Psoas muscle (tissue), 8 donors: ENCODE data around the gene LIMK2. TPM values are rescaled to one million over a fixed set of nuclear protein-coding genes. Genes with fewer than 3 reads are reported as not detected.

ENCODE experiments used
- ATAC-seq, 4 donors: fragments of 200-7000 bp; cut with Tn5 transposase; one replicate each; pipeline ENCODE4 v1.9.1; 2020; ENCODE audit warnings: moderate library complexity in 3 of 4, mild to moderate bottlenecking in 2 of 4
- DNase-seq, 2 donors: peaks; one replicate each; pipeline ENCODE4 v3.0.0-alpha.2; 2020
- H3K27ac ChIP-seq: fragments of 200-600 bp; one replicate; pipeline ENCODE4 v1.8.0; 2022
- H3K27me3 ChIP-seq, 3 donors: fragments of 200-600 bp in 1 of 3; one replicate each; pipeline versions ENCODE4 v1.6.1 to v1.8.0; 2013 to 2022; ENCODE audit warnings: low read length in 2 of 3, mild to moderate bottlenecking in 2 of 3, moderate library complexity in 1 of 3; ENCODE audit not compliant: insufficient read depth in 3 of 3
- H3K36me3 ChIP-seq, 2 donors: fragments of 200-600 bp in 1 of 2; one replicate each; pipeline versions ENCODE4 v1.6.1 to v1.8.0; 2013 to 2022; ENCODE audit warnings: low read depth in 1 of 2, mild to moderate bottlenecking in 1 of 2, moderate library complexity in 1 of 2; ENCODE audit not compliant: insufficient read depth in 1 of 2
- H3K4me1 ChIP-seq: fragments of 200-600 bp; one replicate; pipeline ENCODE4 v1.8.0; 2022
- H3K4me3 ChIP-seq: fragments of 200-600 bp; one replicate; pipeline ENCODE4 v1.8.0; 2022; ENCODE audit warnings: mild to moderate bottlenecking
- H3K9me3 ChIP-seq: fragments of 200-600 bp; one replicate; pipeline ENCODE4 v1.8.0; 2022
- CTCF ChIP-seq: fragments of 200-600 bp; IDR thresholded peaks from one replicate; pipeline ENCODE4 v1.8.0; 2022; ENCODE audit warnings: antibody characterized with exemption
- WGBS, 3 donors: extraction: QIAGEN DNeasy Blood & Tissue Kit; methylation state at CpG; one replicate each; pipeline versions ENCODE4 v1.1.6 to v1.1.7; 2013; 5-methylcytosine and 5-hydroxymethylcytosine counted together
- intact Hi-C, 2 donors: fragments of 100-400 bp; cut with DNase I; formaldehyde crosslinking; loops; one replicate each; pipeline versions ENCODE4 v1.11.0 to v1.14.2; 2022
- polyA plus RNA-seq, 3 donors: library from polyadenylated mRNA; stranded (reverse); fragments of 200-250 nt; gene quantifications; one replicate each; pipeline ENCODE4 v1.2.3, GENCODE V29; 2013
- total RNA-seq, 4 donors: library from RNA; stranded (reverse); fragmentation: NEBNext Ultra II Directional in 2 of 4; extraction: Animal tissue kit (Norgen Biotek cat#: 25700) in 2 of 4; gene quantifications; one replicate each; pipeline versions ENCODE4 v1.2.1 to v1.2.4, GENCODE V29; 2021 to 2023
- donor health status: healthy with polysubstance abuse.
- donor health status: DM: no; HTN: no; CAD: no; lungs with moderate emphysema.
- donor health status: Bipolar disorder and iron deficiency.
- donor health status: healthy.
- donor health status: DM: yes; HTN: yes; CAD: no.
- donor health status: DM: no; HTN: no; CAD: no.
- donor health status: DM: no; HTN: no; CAD: no.
- donor health status: DM: yes; HTN: yes; CAD: no.

Gene LIMK2
- total and polyA plus RNA-seq, 7 donors = 4.0 to 73.5 (median 12.5) TPM

GRCh38 chr22:31272522-31273446, 60.7 kb downstream of the LIMK2 start:
- Histone ChIP-seq H3K4me3 (no peak overlapping the region), H3K36me3 (peaks cover 3 to 91% of the 10 kb centered on the region in 2 donors), H3K9me3 (no peaks in the 10 kb centered on the region), H3K27ac (no peak overlapping the region), H3K27me3 (no peaks in the 10 kb centered on the region), H3K4me1 (no peaks in the 10 kb centered on the region)
- DNase-seq (no peak), ATAC-seq (peak; percentile 61 to 90 (median 74))
- peak; percentile 71 for TF ChIP-seq CTCF
- intact Hi-C loops = loop anchor here (5.0 to 10.0 kb wide), 2 partner anchors 60 to 168 kb away; partner anchors contain the start of genes LIMK2 (in 2 of the 2) and SELENOM (in 1 of the 2)
- 70 to 72% (median 71%) methylated on average over 15 of the region's 15 CpGs for WGBS, 3 donors

DNA sequence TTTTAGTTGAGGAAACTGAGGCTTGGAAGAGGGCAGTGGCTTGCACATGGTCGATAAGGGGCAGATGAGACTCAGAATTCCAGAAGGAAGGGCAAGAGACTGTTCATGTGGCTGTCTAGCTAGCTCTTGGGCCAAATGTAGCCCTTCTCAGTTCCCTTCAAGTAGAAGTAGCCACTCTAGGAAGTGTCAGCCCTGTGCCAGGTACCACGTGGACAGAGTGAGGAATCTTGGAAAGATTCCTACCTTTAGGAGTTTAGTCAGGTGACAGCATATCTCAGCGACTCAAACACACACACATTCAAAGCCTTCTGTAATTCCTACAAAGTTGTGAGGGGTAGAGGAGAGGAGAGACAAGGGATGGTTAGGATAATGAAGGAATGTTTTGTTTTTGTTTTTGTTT, 61.9 kb downstream of the LIMK2 start:
- DNase-seq = no peak
- WGBS, 3 donors = 69 to 74% (median 70%) methylated on average over 3 of the region's 3 CpGs
- H3K27ac ChIP-seq = no peak overlapping the region
- H3K4me3 ChIP-seq = no peak overlapping the region
- peaks cover 0 to 91% of the 10 kb centered on the region in 2 donors for H3K36me3 ChIP-seq
- no peak for ATAC-seq
- no peak for TF ChIP-seq CTCF
- no peaks in the 10 kb centered on the region for H3K4me1 ChIP-seq
- intact Hi-C loops = loop anchor here (5.0 to 10.0 kb wide), 2 partner anchors 62 to 169 kb away; partner anchors contain the start of genes LIMK2 (in 2 of the 2) and SELENOM (in 1 of the 2)
- no peaks in the 10 kb centered on the region for H3K27me3 ChIP-seq
- no peaks in the 10 kb centered on the region for H3K9me3 ChIP-seq

DNA sequence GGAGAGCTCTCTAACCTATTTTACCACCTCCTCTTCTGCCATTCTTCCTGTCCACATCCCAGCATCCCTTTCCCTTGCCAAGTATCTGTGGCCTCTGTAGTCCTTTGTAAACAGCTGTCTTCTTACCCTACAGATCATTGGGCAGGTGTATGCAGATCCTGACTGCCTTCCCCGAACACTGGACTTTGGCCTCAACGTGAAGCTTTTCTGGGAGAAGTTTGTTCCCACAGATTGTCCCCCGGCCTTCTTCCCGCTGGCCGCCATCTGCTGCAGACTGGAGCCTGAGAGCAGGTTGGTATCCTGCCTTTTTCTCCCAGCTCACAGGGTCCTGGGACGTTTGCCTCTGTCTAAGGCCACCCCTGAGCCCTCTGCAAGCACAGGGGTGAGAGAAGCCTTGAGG, 62.9 kb downstream of the LIMK2 start:
- H3K4me1 ChIP-seq = no peaks in the 10 kb centered on the region
- no peak overlapping the region for H3K4me3 ChIP-seq
- no peak for DNase-seq
- ATAC-seq = no peak
- no peak overlapping the region for H3K27ac ChIP-seq
- H3K27me3 ChIP-seq = no peaks in the 10 kb centered on the region
- 86 to 90% (median 87%) methylated on average over 6 of the region's 6 CpGs for WGBS, 3 donors
- no peak for TF ChIP-seq CTCF
- intact Hi-C loops = loop anchor here in 1 of 2 donors (10.0 kb wide), 1 partner anchor 170 kb away; the partner anchor contains the start of gene SELENOM
- peaks cover 0 to 91% of the 10 kb centered on the region in 2 donors for H3K36me3 ChIP-seq
- H3K9me3 ChIP-seq = no peaks in the 10 kb centered on the region

DNA sequence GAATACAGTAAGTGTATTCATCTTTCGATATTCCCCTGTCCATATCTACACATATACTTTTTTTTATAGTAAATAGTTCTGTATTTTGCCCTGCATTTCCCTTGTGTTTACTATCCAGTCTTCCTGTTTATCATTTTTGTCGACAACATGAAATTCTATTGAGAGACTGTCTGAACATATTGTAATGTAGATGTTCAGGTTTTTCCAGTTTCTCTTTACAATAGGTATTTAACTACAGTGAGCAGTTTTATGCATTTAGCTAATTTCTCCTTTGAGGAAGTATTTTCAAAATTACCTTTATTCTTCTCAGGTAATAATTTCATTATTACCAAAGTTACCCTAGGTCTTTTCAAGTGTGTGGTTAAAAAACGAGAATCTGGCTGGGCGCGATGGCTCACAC, 63.5 kb downstream of the LIMK2 start:
- H3K27ac ChIP-seq = no peak overlapping the region
- H3K27me3 ChIP-seq = no peaks in the 10 kb centered on the region
- ATAC-seq (no peak), DNase-seq (no peak)
- peaks cover 0 to 94% of the 10 kb centered on the region in 2 donors for H3K36me3 ChIP-seq
- no peaks in the 10 kb centered on the region for H3K9me3 ChIP-seq
- H3K4me1 ChIP-seq = no peaks in the 10 kb centered on the region
- H3K4me3 ChIP-seq = no peak overlapping the region
- intact Hi-C loops = loop anchor here in 1 of 2 donors (10.0 kb wide), 1 partner anchor 171 kb away; the partner anchor contains the start of gene SELENOM
- TF ChIP-seq CTCF = no peak
- WGBS, 3 donors = 75 to 78% (median 77%) methylated on average over 5 of the region's 5 CpGs
